Measurements from ENCODE around the gene CMTM8.
"Not testable (repeated sequence)": the region's sequence is repeated elsewhere in the genome, so short reads cannot be mapped to it uniquely, and the experiment has no call there.

The CMTM8 gene

DNA sequence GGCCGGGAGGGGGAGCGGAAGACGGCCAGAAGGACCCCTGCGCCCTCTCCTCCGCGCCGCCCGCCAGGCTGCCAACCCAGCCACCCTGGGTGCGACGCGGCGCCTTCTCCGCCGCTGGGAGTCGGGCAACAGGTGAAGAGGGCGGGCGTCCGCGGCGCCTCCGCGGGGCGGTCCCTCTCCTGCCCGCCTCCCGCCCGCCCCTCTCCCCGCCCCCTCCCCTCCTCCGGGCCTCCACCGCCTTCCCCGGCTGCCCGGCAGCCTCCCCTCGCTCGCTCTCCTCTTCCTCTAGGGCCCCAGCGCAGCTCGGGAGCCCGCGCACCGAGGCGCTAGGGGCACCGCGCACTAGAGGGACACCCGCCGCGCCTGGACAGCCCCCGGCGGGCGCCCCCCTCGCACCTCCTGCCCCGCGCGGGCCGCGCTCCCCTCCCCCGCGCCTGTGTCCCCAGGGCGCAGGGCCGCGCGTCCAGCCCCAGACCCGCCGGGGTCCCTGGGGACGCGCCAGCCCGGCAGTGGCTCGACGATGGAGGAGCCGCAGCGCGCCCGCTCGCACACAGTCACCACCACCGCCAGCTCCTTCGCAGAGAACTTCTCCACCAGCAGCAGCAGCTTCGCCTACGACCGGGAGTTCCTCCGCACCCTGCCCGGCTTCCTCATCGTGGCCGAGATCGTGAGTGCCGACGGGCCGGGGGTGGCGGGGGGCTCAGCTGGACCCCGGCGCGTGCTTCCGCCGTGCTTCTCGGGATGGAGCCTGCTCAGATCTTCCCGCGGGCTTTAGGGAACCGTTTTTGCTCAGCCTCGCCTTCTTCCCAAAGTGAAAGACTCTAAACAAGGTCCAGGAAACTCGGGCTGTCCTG, at the start of gene CMTM8:
Gene CMTM8, plus strand, starts transcription at position 228 of the 854 bp plus-strand sequence. Its CDS starts 293 bp downstream, at position 521.
- peak; percentile 77 for DNase-seq
- no peak for TF ChIP-seq EZH2 (IDR thresholded peaks at IDR 0.05; ENCODE audit: borderline replicate concordance, low read depth, low read length, severe bottlenecking)
- TF ChIP-seq, protein P1, sequence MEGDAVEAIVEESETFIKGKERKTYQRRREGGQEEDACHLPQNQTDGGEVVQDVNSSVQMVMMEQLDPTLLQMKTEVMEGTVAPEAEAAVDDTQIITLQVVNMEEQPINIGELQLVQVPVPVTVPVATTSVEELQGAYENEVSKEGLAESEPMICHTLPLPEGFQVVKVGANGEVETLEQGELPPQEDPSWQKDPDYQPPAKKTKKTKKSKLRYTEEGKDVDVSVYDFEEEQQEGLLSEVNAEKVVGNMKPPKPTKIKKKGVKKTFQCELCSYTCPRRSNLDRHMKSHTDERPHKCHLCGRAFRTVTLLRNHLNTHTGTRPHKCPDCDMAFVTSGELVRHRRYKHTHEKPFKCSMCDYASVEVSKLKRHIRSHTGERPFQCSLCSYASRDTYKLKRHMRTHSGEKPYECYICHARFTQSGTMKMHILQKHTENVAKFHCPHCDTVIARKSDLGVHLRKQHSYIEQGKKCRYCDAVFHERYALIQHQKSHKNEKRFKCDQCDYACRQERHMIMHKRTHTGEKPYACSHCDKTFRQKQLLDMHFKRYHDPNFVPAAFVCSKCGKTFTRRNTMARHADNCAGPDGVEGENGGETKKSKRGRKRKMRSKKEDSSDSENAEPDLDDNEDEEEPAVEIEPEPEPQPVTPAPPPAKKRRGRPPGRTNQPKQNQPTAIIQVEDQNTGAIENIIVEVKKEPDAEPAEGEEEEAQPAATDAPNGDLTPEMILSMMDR (IDR thresholded peaks at IDR 0.05; ENCODE audit: borderline replicate concordance, extremely low read depth, low read length, poor library complexity, severe bottlenecking) = no peak
- Histone ChIP-seq H3K27me3 (ENCODE audit: insufficient read depth, low read length, poor library complexity) (no peaks in the 10 kb centered on the region), H3K4me3 (ENCODE audit: low read depth in 1 of 2, low read length in 2 of 2) (peak within 1 kb of the TSS; percentile 71 to 82; a peak in 3 of 4 replicates), H3K79me2 (ENCODE audit: insufficient read depth, low read length) (peaks cover 15% of the 10 kb centered on the region), H3K9me3 (ENCODE audit: insufficient read depth, low read length, severe bottlenecking) (no peaks in the 10 kb centered on the region), H2AFZ (ENCODE audit: low read depth, low read length) (peak within 1 kb of the TSS; percentile 90), H3K9ac (ENCODE audit: low read depth, low read length) (peak within 1 kb of the TSS; percentile 78), H3K4me2 (ENCODE audit: insufficient read depth, low read length) (peak within 1 kb of the TSS; percentile 93), H3K27ac (ENCODE audit: low read length) (peak within 1 kb of the TSS; percentile 50), H3K36me3 (ENCODE audit: insufficient read depth, low read length) (no peaks in the 10 kb centered on the region), H4K20me1 (ENCODE audit: insufficient read depth, low read length) (peaks cover 3% of the 10 kb centered on the region; the same call in 1 of the 2 replicates), H3K4me1 (ENCODE audit: insufficient read depth, low read length) (peaks cover 31% of the 10 kb centered on the region)
- peak; percentile 84 for ATAC-seq (ENCODE audit: insufficient read depth, low read depth)

DNA sequence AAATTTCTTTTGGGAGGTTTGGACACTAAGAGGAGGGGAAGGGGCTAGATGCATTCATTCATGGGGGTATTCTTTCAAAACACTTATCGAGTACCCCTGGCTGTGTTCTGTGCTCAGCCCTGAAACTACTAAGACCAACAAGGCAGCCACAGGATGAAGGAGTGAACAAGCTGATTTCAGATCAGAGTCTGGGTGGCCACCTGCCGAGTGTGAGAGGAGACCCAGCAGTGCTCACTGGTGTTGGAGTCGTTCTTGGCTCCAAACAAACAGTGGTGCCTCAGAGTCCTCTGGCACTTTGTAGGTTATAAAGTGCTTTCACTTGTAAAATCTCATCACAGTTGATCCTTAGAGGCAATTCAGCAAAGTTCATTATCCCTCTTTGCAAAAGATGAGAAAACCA, 48.8 kb upstream of the CMTM8 start:
- Histone ChIP-seq H3K9me3 (ENCODE audit: insufficient read depth, low read length, severe bottlenecking) (no peaks in the 10 kb centered on the region), H2AFZ (ENCODE audit: low read depth, low read length) (no peak overlapping the region), H3K4me2 (ENCODE audit: insufficient read depth, low read length) (no peak overlapping the region), H3K27ac (ENCODE audit: low read length) (no peak overlapping the region), H3K4me1 (ENCODE audit: insufficient read depth, low read length) (no peaks in the 10 kb centered on the region), H4K20me1 (ENCODE audit: insufficient read depth, low read length) (no peaks in the 10 kb centered on the region), H3K4me3 (ENCODE audit: low read depth in 1 of 2, low read length in 2 of 2) (no peak overlapping the region), H3K36me3 (ENCODE audit: insufficient read depth, low read length) (no peaks in the 10 kb centered on the region), H3K79me2 (ENCODE audit: insufficient read depth, low read length) (no peaks in the 10 kb centered on the region), H3K9ac (ENCODE audit: low read depth, low read length) (no peak overlapping the region), H3K27me3 (ENCODE audit: insufficient read depth, low read length, poor library complexity) (no peaks in the 10 kb centered on the region)
- TF ChIP-seq EZH2 (IDR thresholded peaks at IDR 0.05; ENCODE audit: borderline replicate concordance, low read depth, low read length, severe bottlenecking) = no peak
- TF ChIP-seq, protein P1 (IDR thresholded peaks at IDR 0.05; ENCODE audit: borderline replicate concordance, extremely low read depth, low read length, poor library complexity, severe bottlenecking) = no peak
- ATAC-seq (ENCODE audit: insufficient read depth, low read depth) (no peak), DNase-seq (no peak)

DNA sequence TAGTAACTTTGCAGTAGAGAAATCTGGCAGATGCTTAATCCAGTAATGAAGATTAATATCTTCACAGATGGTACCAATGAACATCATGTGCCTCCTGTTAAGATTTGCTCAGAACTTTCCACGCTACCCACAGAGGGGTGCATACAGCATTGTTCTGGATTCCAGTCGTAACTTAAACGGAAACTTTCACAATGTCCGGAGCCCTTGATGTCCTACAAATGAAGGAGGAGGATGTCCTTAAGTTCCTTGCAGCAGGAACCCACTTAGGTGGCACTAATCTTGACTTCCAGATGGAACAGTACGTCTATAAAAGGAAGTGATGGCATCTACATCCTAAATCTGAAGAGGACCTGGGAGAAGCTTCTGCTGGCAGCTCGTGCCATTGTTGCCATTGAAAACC, 47.9 kb upstream of the CMTM8 start:
- DNase-seq; H3K27ac ChIP-seq (ENCODE audit: low read length); H3K4me1 ChIP-seq (ENCODE audit: insufficient read depth, low read length); H3K9me3 ChIP-seq (ENCODE audit: insufficient read depth, low read length, severe bottlenecking); H3K27me3 ChIP-seq (ENCODE audit: insufficient read depth, low read length, poor library complexity); H3K9ac ChIP-seq (ENCODE audit: low read depth, low read length); H3K4me2 ChIP-seq (ENCODE audit: insufficient read depth, low read length); H3K79me2 ChIP-seq (ENCODE audit: insufficient read depth, low read length); H3K4me3 ChIP-seq (ENCODE audit: low read depth in 1 of 2, low read length in 2 of 2); H4K20me1 ChIP-seq (ENCODE audit: insufficient read depth, low read length); H3K36me3 ChIP-seq (ENCODE audit: insufficient read depth, low read length); ATAC-seq (ENCODE audit: insufficient read depth, low read depth); H2AFZ ChIP-seq (ENCODE audit: low read depth, low read length): not testable (repeated sequence)

GRCh38 chr3:32193101-32193500, 45.4 kb upstream of the CMTM8 start:
- Histone ChIP-seq H3K36me3 (ENCODE audit: insufficient read depth, low read length) (no peaks in the 10 kb centered on the region), H3K4me3 (ENCODE audit: low read depth in 1 of 2, low read length in 2 of 2) (no peak overlapping the region), H3K79me2 (ENCODE audit: insufficient read depth, low read length) (no peaks in the 10 kb centered on the region), H3K27me3 (ENCODE audit: insufficient read depth, low read length, poor library complexity) (no peaks in the 10 kb centered on the region), H3K9me3 (ENCODE audit: insufficient read depth, low read length, severe bottlenecking) (no peaks in the 10 kb centered on the region), H3K4me1 (ENCODE audit: insufficient read depth, low read length) (no peaks in the 10 kb centered on the region), H4K20me1 (ENCODE audit: insufficient read depth, low read length) (no peaks in the 10 kb centered on the region), H3K4me2 (ENCODE audit: insufficient read depth, low read length) (no peak overlapping the region), H3K27ac (ENCODE audit: low read length) (no peak overlapping the region), H3K9ac (ENCODE audit: low read depth, low read length) (no peak overlapping the region), H2AFZ (ENCODE audit: low read depth, low read length) (no peak overlapping the region)
- no peak for ATAC-seq (ENCODE audit: insufficient read depth, low read depth)
- TF ChIP-seq, protein P1 (IDR thresholded peaks at IDR 0.05; ENCODE audit: borderline replicate concordance, extremely low read depth, low read length, poor library complexity, severe bottlenecking) = no peak
- no peak for TF ChIP-seq EZH2 (IDR thresholded peaks at IDR 0.05; ENCODE audit: borderline replicate concordance, low read depth, low read length, severe bottlenecking)
- no peak for DNase-seq
